Vagina (tissue), 2 donors: ENCODE measurements around the gene MTURN.

Source experiments
- POLR2A ChIP-seq, 2 donors: fragments of 450-650 bp; IDR thresholded peaks; one replicate each; pipeline ENCODE4 v1.6.1; 2017; ENCODE audit warnings: antibody characterized with exemption in 2 of 2, mild to moderate bottlenecking in 2 of 2, moderate library complexity in 2 of 2
- TF ChIP-seq, protein P1 (sequence below), 3 experiments: fragments of 450-650 bp in 2 of 3; fragments of 200-600 bp in 1 of 3; sonication (generic) in 1 of 3; IDR thresholded peaks; one replicate each; pipeline ENCODE4 v1.5.1; 2017 to 2019; ENCODE audit warnings: antibody characterized with exemption in 3 of 3, mild to moderate bottlenecking in 2 of 3, moderate library complexity in 2 of 3

- no peak for TF ChIP-seq POLR2A (IDR thresholded peaks at IDR 0.05)
- TF ChIP-seq, protein P1, sequence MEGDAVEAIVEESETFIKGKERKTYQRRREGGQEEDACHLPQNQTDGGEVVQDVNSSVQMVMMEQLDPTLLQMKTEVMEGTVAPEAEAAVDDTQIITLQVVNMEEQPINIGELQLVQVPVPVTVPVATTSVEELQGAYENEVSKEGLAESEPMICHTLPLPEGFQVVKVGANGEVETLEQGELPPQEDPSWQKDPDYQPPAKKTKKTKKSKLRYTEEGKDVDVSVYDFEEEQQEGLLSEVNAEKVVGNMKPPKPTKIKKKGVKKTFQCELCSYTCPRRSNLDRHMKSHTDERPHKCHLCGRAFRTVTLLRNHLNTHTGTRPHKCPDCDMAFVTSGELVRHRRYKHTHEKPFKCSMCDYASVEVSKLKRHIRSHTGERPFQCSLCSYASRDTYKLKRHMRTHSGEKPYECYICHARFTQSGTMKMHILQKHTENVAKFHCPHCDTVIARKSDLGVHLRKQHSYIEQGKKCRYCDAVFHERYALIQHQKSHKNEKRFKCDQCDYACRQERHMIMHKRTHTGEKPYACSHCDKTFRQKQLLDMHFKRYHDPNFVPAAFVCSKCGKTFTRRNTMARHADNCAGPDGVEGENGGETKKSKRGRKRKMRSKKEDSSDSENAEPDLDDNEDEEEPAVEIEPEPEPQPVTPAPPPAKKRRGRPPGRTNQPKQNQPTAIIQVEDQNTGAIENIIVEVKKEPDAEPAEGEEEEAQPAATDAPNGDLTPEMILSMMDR (IDR thresholded peaks at IDR 0.05): no peak
Observed at GRCh38 chr7:30200591-30200990, 65.8 kb downstream of the MTURN start.
